ENCODE data around the gene AK5. TPM values are rescaled to one million over a fixed set of nuclear protein-coding genes. Genes with fewer than 3 reads are reported as not detected.
A peak's percentile ranks its signal among the peaks of the same experiment; 100 is the strongest.

AK5 gene
- total RNA-seq, 1 experiment from 2014 or later, result 3.8 TPM

GRCh38 chr1:77565321-77565720, 283.5 kb downstream of the AK5 start:
- no peaks in the 10 kb centered on the region for H3F3A ChIP-seq (ENCODE audit: low read length, unreplicated experiment)
- H3K27ac ChIP-seq (ENCODE audit: low read length), result no peak overlapping the region
- no peaks in the 10 kb centered on the region for H3K27me3 ChIP-seq (ENCODE audit: low read length)
- H3K9me3 ChIP-seq (ENCODE audit: low read length), result no peaks in the 10 kb centered on the region
- H3K9ac ChIP-seq (ENCODE audit: low read length), result no peak overlapping the region
- no peaks in the 10 kb centered on the region for H3K4me1 ChIP-seq (ENCODE audit: insufficient read depth, low read length)
- intact Hi-C loops (cut with micrococcal nuclease), result no loop called here
- no peak overlapping the region for H3K4me3 ChIP-seq (ENCODE audit: low read length)
- peaks cover 41% of the 10 kb centered on the region for H3K36me3 ChIP-seq (ENCODE audit: low read depth, low read length)
- ATAC-seq, result no peak
- H3K9me2 ChIP-seq (replicated peaks; ENCODE audit: low read length), result no peaks in the 10 kb centered on the region
- H3K79me2 ChIP-seq (ENCODE audit: low read length), result no peaks in the 10 kb centered on the region
- CTCF ChIA-PET, result no interaction called here
- DNase-seq, result no peak
- POLR2A ChIA-PET (ENCODE audit: unreplicated experiment), result no interaction called here
- no peak for TF ChIP-seq CTCF (conservative IDR thresholded peaks at IDR 0.05; ENCODE audit: low read depth, low read length)
- TF ChIP-seq EZH2 (IDR thresholded peaks at IDR 0.05; ENCODE audit: low read length, unreplicated experiment), result no peak
- no peak for TF ChIP-seq EZH2phosphoT487 (IDR thresholded peaks at IDR 0.05; ENCODE audit: borderline replicate concordance, low read length)
- H3K4me2 ChIP-seq (ENCODE audit: low read length), result no peak overlapping the region
- TSS peak; percentile 12 for BruUV-seq (replicated peaks)
- H4K20me1 ChIP-seq (ENCODE audit: low read length), result no peaks in the 10 kb centered on the region
- no peak overlapping the region for H2AFZ ChIP-seq (ENCODE audit: low read length)

DNA sequence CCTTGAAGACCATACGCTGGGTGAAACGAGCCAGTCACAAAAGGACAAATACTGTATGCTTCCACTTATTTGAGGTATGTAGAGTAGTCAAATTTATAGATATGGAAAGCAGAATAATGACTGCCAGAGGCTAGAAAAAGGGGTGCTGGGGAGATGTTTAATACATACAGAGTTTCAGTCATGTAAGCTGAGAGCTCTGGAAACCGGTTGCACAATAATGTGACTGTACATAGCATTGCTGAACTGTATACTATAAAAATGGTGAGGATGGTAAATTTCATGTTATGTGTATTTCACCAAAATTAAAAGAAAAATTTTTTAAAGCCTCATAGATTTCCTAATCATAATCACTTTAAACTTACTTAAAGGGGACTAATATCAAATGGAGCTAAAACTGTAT, 289.8 kb downstream of the AK5 start:
- ChIA-PET CTCF (no interaction called here), POLR2A (ENCODE audit: unreplicated experiment) (no interaction called here)

GRCh38 chr1:77579547-77579946, 297.7 kb downstream of the AK5 start:
- Histone ChIP-seq H2AFZ (ENCODE audit: low read length) (no peak overlapping the region), H3F3A (ENCODE audit: low read length, unreplicated experiment) (no peaks in the 10 kb centered on the region), H3K9me3 (ENCODE audit: low read length) (no peaks in the 10 kb centered on the region), H3K27ac (ENCODE audit: low read length) (no peak overlapping the region), H3K79me2 (ENCODE audit: low read length) (no peaks in the 10 kb centered on the region), H3K27me3 (ENCODE audit: low read length) (no peaks in the 10 kb centered on the region), H3K9ac (ENCODE audit: low read length) (no peak overlapping the region), H3K4me3 (ENCODE audit: low read length) (no peak overlapping the region), H4K20me1 (ENCODE audit: low read length) (no peaks in the 10 kb centered on the region), H3K36me3 (ENCODE audit: low read depth, low read length) (peaks cover 48% of the 10 kb centered on the region), H3K4me1 (ENCODE audit: insufficient read depth, low read length) (no peaks in the 10 kb centered on the region), H3K4me2 (ENCODE audit: low read length) (no peak overlapping the region), H3K9me2 (replicated peaks; ENCODE audit: low read length) (no peaks in the 10 kb centered on the region)
- DNase-seq, result peak; percentile 19
- POLR2A ChIA-PET (ENCODE audit: unreplicated experiment), result interaction anchor here (0.6 kb wide), 1 partner anchor 405 kb away, joined by 4 read pairs; no protein-coding TSS in a partner anchor
- intact Hi-C loops (cut with micrococcal nuclease), result no loop called here
- no TSS peak for BruUV-seq (replicated peaks)
- CTCF ChIA-PET, result no interaction called here
- no peak for TF ChIP-seq EZH2 (IDR thresholded peaks at IDR 0.05; ENCODE audit: low read length, unreplicated experiment)
- TF ChIP-seq CTCF (conservative IDR thresholded peaks at IDR 0.05; ENCODE audit: low read depth, low read length), result no peak
- TF ChIP-seq EZH2phosphoT487 (IDR thresholded peaks at IDR 0.05; ENCODE audit: borderline replicate concordance, low read length), result no peak
- no peak for ATAC-seq

More for the DNA sequence above, 289.8 kb downstream of the AK5 start:
- Histone ChIP-seq H3K4me2 (ENCODE audit: low read length) (no peak overlapping the region), H3K27ac (ENCODE audit: low read length) (no peak overlapping the region), H3K4me1 (ENCODE audit: insufficient read depth, low read length) (no peaks in the 10 kb centered on the region), H3K79me2 (ENCODE audit: low read length) (no peaks in the 10 kb centered on the region), H3K4me3 (ENCODE audit: low read length) (no peak overlapping the region), H3K36me3 (ENCODE audit: low read depth, low read length) (peaks cover 33% of the 10 kb centered on the region), H2AFZ (ENCODE audit: low read length) (no peak overlapping the region), H3K27me3 (ENCODE audit: low read length) (no peaks in the 10 kb centered on the region), H4K20me1 (ENCODE audit: low read length) (no peaks in the 10 kb centered on the region), H3K9me2 (replicated peaks; ENCODE audit: low read length) (no peaks in the 10 kb centered on the region), H3K9me3 (ENCODE audit: low read length) (no peaks in the 10 kb centered on the region), H3F3A (ENCODE audit: low read length, unreplicated experiment) (no peaks in the 10 kb centered on the region), H3K9ac (ENCODE audit: low read length) (no peak overlapping the region)
- no TSS peak for BruUV-seq (replicated peaks)
- intact Hi-C loops (cut with micrococcal nuclease), result no loop called here
- no peak for DNase-seq
- TF ChIP-seq EZH2 (IDR thresholded peaks at IDR 0.05; ENCODE audit: low read length, unreplicated experiment), result no peak
- no peak for ATAC-seq
